HG02973 (cell line): Measurements from ENCODE around the gene BACH2.

Source experiments
- ATAC-seq: cut with Tn5 transposase; IDR thresholded peaks from one replicate; pipeline ENCODE4 v1.9.1; 2021; ENCODE audit warnings: moderate library complexity; ENCODE audit not compliant: unreplicated experiment

The BACH2 gene

DNA sequence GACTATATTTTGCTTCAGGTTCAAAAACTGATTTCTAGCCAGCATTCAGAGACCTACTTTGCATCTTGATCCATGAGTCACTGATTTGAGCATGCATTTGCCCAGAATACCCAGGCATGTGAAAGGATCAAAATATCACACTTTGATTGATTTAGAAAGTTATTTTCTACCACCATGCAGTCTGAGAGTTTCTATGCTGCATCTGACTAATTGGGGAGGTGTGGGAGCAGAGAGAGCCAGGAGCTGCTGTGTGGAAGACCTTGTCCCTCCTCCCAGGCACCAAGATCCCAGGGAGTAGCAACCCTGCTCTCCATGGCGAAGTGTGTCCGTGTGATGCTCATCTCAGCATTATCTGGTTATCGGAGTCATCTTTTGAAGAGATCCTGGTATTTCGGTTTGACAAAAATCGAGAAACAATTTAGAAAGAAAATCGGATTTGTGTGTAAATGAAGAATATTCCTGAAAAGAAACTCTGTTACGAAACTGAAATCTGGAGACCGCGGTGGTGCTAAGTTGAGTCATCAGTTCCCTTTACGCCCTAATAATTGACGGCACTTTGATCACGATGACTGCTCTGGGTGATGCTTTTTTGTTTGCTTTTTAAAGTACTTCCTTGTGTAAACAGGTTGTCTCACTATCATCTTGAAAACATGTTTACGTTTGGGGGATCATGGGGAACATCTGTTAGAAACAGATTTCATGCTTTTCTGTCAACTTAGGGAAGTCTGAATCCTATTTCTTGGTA lies 193.4 kb downstream of the BACH2 start:
- ATAC-seq, result peak; percentile 76

- no peak for ATAC-seq
Measured at GRCh38 chr6:90101403-90101802, 195.2 kb downstream of the BACH2 start.

DNA sequence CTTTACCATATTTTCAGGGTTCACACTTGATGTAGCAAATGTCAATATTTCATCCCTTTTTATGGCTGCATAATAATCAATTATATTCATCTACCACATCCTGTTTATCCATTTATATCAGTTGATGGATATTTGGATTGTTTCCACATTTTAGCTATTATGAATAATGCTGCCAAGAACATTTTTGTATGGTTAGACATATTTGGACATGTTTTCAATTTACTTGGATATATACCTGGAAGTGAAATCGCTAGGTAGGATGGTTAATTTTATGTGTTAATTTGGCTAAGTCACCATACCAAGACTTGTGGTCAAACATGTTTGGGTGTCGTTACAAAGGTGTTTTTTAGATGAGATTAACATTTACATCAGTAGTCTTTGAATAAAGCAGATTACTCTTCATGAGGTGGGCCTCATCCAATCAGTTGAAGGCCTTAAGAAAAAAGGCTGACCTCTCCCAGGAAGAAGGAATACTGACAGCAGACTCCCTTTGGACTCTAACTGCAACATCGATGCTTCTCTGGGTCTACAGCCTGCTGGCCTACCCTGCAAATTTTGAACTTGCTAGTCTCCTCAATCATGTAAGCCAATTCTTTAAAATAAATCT lies 196.5 kb downstream of the BACH2 start:
- no peak for ATAC-seq

DNA sequence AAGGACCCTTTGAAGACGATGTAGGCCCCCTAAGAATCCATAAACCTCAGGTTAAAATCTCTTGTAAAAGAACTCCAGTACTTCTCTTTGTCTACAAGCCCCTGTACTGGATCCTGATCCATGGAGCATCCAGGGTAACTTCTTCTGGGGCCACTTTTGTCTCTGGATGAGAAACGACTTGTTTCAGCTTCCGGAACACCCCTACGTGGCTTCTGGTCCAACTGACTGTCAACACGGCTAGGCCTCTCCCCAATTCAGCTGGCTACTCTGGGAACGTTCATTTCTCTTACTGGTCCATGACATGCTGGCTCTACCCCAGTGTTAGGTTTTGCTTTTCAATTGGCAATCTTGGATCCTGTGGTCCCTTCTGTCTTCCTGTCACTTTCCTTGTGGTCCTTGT lies 198.0 kb downstream of the BACH2 start:
- no peak for ATAC-seq

DNA sequence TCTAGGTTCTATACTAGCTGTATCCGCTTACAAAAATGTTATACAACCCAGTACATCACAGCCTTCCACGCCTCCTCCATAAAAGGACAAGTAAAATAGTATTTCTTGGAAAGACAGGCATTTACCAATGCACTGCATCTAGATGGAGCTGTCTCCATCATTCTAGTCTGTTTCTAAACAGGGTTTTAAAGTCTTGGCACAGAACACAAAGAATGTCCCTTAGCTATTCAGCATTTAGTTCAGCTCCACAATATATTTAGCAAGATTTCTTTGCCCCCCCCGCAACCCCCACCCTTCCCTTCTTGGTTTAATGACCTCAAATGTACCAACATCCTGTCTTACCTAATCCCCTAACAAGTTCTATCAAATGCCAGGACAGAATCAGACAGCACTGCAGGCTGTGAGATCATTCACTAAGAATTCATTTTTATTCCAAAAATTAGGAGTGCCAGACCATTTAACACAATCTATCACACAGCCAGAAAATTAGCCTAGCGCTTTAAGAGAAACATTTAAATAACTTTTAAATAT lies 198.6 kb downstream of the BACH2 start:
- ATAC-seq, result no peak

DNA sequence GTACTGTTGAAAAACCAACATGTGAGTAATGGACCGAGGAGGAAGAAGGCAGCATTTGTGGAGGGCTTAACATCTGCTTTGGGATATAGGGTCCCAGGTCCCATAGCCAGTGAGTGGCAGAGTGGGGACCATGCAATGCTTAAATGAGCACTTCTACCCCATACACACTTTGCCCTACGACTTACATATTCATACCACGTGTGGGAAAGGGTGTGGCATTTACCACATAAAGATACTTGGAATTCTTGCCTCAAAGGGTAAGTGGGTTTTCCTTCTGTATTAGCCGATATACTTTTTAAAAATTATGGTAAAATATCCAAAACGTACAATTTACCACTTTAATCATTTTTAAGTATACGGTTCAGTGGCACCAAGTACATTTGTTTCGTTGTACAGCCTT lies 199.3 kb downstream of the BACH2 start:
- ATAC-seq, result no peak

- no peak for ATAC-seq
Measured at GRCh38 chr6:90096818-90097217, 199.8 kb downstream of the BACH2 start.

DNA sequence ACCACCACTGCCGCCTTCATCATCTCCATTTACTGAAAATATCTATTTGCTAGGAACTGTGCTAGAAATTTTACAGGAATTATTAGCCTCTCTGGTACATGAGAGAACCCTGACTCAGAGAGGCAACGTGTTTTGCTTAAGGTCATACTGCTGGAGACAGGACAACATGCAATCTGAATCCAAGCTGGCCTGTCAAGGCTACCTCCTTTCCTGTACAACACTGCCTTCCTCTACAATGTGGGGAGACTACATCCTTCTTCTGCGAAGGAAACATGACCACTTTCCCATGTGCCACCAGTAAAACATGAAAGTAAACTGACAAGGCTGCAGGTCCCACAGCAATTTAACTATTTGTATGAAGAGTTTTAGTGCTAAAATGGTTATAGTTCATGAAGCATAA lies 200.9 kb downstream of the BACH2 start:
- no peak for ATAC-seq

- no peak for ATAC-seq
Measured at GRCh38 chr6:90095145-90095544, 201.5 kb downstream of the BACH2 start.

DNA sequence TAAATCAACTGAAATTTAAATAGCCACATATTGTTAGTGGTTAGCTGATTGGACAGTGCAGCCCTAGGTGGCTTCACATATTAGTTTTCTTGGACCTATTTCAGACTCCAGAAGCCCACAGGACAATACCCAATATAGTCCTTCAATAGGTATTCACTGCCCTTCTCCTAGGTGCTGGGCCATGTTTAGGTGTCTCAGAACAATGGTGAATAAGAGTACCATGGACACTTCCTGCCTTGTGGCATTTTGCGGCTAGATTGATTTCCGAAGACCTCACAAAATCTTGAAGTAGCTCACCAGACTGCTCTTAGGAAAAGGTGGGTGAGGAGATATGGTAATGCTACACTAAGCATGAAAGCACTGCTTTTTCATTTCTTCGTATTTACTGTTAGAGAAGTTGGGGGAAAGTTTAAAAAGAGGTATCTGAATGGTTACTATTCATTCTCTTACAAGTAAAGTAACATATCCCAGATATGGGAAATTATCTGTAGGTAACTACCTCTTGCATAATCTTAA lies 203.0 kb downstream of the BACH2 start:
- ATAC-seq, result no peak

GRCh38 chr6:90090866-90091265 lies 205.8 kb downstream of the BACH2 start:
- no peak for ATAC-seq

DNA sequence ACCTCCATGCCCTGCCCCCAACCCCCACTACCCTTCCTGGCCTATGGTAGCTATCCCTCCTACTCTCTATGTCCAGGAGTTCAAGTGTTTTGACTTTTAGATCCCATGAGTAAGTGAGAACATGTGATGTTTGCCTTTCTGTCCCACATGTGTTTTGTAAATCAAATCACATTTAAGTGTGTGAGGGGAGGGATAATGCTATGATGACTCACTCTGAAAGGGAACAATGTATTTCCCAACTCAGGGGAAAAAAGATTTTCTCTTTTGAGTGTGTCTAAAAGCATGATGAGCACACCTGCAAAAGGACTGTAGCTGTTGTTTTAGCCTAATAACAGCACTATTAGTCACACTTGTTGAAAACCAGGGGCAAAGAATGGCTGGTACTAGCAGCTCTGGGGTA lies 208.6 kb downstream of the BACH2 start:
- no peak for ATAC-seq

DNA sequence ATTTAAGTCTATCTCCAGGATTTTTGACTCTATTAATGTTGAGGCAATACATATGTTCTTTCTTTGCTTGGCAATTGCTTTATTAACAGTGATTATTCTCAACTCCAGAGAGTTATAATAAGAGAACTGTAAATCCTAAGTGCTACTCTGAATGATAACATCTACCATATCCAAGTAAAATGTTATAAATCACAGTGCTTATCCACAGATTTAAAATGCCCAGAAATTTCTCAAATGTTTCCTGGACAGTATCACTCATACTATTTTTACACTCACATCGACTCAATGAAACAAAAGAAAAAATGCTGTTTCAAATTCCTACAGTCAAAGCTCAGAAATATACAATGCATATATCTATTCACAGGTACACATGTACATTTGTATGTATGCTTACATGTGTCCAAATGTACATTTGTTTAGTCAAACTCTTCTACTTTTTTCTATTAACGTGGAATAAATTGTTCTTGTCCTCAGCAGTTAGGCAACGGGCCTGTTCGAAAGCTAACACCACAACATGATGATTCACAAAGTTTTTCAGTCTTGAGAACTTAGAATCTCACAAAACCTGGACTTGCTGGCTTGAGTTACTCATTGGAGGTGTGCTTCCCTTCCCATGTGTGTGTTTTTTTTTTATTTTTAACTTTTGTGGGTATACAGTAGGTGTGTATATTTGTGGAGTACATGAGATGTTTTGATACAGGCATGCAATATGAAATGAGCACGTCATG lies 209.4 kb downstream of the BACH2 start:
- no peak for ATAC-seq

GRCh38 chr6:90086517-90086916 lies 210.1 kb downstream of the BACH2 start:
- ATAC-seq, result no peak

DNA sequence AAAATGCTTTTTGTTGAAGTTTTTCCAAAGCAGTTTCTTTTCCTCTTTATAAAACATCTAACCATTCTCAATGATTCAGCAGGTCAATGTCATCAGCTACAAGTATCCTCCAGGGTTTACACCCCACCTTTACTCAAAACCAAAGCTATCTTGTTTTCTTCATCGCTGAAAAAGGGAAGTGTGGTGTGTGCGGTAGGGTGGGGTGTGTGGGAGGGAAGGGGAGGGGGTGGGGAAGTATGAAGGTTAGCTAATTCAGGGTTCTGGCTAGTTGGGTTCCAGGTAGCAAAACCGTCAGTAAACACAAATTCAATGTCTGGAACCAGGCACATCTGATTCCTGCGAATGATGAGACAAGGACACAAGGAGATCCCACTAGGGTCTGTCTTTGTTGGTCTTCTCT lies 212.8 kb downstream of the BACH2 start:
- ATAC-seq, result peak; percentile 44

DNA sequence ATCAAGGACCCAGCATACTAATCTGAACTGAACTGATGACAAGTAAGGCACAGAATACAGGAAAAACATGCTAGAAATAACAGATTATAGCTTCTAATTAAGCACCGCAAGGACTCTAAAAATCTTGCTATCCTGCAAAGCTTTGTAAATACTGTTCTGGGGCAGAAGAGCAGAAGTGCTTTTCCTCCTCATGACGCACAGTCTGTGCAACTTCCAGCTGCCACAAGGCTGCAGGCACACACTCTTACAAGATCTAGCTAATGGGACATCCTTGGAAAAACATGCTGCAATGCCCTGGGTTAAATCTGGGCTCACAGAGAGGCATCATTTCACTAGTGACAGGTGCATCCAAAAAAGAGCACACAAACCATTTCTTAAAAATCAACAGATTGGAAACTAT lies 213.8 kb downstream of the BACH2 start:
- no peak for ATAC-seq

DNA sequence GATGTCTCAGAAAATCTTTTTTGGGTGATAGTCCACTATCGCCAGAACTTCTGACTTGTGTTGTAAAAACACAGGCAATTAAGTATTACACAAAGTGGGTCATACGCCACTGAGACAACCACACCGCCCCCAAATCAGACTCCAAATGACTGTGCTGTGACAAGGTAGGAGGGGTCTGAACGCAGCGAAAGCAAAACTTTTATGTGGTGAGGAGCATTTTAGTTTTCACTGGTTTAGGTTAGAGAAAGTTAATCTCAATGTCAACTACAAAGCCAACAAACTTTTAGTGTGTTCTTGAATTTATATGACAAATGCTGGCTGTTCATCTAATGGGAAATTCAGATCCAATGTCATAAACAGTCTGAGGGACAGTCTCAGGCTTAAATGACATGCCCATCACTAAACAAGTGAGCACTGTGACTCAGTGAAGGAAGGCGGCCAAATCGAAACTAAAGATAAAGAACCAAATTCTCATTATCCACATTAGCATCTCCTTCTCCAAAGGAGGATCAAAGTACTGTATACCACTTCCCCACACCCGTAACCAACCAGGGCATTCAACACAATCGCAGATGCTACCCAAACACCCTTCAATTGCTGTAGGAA lies 215.7 kb downstream of the BACH2 start:
- ATAC-seq, result peak; percentile 93

DNA sequence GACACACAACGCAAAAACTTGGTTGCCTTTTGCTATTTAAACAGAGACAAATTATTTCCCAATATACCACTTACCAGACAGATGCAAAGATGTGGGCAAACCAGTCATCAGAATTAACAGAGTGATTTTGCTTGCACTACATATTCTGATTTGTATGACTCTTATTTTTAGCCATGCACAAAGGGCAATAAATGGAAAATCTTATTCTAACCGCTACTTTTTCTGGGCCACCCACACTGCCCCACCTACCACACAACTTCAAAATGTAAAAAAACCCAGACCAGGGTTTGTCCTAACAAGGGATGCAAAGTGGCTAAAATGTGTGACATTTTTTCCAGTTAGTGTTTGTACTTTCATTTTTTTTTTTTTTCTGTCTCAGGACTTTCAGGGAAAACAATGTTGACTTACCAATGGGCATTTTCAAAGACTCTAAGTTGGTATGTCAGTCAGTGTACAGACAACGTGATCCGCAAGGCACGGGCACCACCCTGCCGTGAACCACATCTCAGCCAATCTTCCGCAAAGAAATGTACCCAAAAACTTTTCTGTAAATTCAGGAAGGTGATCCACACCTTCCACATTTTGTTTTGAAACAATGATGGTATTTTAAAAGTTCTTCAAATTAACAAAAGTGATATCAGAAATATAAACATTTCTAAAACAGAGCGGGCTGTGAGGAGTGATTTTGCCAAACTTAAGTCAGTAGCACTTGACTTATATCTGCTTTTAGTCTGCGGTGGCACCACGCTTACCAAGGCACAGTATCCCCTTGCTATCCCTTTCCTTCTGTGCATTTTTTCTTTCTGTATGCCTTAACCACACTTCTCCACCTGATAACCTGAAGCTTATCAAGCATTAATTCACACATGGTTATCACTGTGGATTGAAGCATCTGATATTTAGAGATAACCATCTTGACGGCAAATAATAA lies 216.8 kb downstream of the BACH2 start:
- ATAC-seq, result no peak

DNA sequence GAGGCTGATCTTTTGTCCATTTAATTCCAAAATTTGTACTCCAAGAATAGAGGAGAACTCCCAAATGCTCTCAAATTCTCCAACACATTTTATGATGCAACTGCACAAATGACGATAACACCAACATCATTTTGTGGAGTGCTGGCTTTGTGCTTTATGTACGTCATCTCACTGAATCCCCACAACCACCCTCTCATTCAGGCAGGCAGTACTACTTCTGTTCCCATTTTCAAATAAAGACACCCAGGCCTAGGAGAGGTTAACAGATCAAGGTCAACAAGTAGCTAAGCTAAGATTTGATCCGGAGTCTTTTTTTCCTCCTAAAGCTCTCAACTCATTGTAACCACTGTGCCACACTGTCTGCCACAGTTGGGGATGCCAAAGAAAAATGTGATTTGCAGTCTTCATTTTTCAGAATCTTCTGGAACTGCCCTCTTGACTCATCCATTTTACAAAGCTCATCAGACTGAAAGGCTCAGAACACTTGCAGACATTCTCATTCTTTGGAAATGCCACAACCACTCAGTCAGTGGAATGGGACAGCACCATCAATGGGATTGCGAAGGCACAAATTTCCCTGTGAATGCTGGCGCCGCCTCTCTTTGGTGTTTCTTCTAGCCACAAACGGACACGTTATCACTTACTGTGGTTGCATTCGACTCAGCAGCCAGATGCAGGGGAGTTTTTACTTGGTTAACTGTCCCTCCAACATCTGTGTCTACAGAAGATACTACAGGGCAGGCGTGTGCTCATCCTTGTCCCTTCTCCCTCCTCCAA lies 217.9 kb downstream of the BACH2 start:
- ATAC-seq, result no peak
